Heart left ventricle (tissue), 13 donors: ENCODE results near the gene MGMT.

Experiments
- POLR2A ChIP-seq, 2 donors: fragments of 450-650 bp; IDR thresholded peaks; one replicate each; pipeline ENCODE4 v1.6.1; 2017; ENCODE audit warnings: antibody characterized with exemption in 2 of 2, mild to moderate bottlenecking in 2 of 2, moderate library complexity in 2 of 2
- TF ChIP-seq, protein P1 (sequence below), 12 donors: fragments of 200-600 bp; sonication (generic) in 4 of 12; IDR thresholded peaks; one replicate each; pipeline versions ENCODE4 v1.5.0 to v1.8.0; 2018 to 2022; ENCODE audit warnings: antibody characterized with exemption in 12 of 12, mild to moderate bottlenecking in 5 of 12
- donor health status: ischemic (EF 13 %, LVEDD 7.1; RV severe dilation, severe dysfunction).
- donor health status: DM: no; HTN: yes; CAD: no.
- donor health status: DM: no; HTN: no; CAD: no.
- donor health status: ischemic (EF 25% LVEDD 6.9; RV normal size, moderate dysfunction).
- donor health status: ischemic (EF 25% LVEDD 5.7; RV mildly dilated, moderate dysfunction).
- donor health status: ischemic (EF 35%, LVEDD 5.7; RV mildly dilated, moderate dysfunction).
- donor health status: nonischemic (EF 11% LVEDD 7.7; RV severe dilation, severe dysfunction).
- donor health status: DM: yes; HTN: yes; CAD: no.
- donor health status: PGD.
- donor health status: ischemic (EF 29% LVEDD 5.4; RV normal size, mild dysfunction).
- donor health status: nonischemic (EF 23%, LVEDD 6.1; RV moderate dilation, normal function).

DNA sequence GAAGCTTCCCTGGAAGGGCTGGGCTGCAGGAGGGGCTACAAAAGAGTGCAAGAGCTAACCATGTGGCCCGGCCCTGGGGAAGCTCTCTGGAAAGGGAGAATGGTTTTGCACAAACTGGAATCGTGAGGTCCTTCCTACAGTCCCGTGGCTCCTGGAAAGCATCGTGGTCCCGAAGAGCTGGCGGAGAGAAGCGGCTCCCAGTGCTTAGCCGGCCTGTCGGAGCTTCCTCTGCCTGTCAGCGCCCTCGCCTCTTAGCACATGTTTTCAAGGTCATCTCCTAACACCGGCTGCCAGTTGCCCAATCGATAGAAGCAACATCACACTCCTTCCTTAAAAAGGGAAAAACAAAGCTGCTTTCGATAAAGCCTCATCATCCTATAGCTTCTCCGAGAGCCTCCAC is 42.1 kb upstream of the MGMT start:
- TF ChIP-seq, protein P1, sequence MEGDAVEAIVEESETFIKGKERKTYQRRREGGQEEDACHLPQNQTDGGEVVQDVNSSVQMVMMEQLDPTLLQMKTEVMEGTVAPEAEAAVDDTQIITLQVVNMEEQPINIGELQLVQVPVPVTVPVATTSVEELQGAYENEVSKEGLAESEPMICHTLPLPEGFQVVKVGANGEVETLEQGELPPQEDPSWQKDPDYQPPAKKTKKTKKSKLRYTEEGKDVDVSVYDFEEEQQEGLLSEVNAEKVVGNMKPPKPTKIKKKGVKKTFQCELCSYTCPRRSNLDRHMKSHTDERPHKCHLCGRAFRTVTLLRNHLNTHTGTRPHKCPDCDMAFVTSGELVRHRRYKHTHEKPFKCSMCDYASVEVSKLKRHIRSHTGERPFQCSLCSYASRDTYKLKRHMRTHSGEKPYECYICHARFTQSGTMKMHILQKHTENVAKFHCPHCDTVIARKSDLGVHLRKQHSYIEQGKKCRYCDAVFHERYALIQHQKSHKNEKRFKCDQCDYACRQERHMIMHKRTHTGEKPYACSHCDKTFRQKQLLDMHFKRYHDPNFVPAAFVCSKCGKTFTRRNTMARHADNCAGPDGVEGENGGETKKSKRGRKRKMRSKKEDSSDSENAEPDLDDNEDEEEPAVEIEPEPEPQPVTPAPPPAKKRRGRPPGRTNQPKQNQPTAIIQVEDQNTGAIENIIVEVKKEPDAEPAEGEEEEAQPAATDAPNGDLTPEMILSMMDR (IDR thresholded peaks at IDR 0.05): no peak
- TF ChIP-seq POLR2A (IDR thresholded peaks at IDR 0.05): no peak
